ENCODE data around the gene SLC26A5.

Gene SLC26A5

DNA sequence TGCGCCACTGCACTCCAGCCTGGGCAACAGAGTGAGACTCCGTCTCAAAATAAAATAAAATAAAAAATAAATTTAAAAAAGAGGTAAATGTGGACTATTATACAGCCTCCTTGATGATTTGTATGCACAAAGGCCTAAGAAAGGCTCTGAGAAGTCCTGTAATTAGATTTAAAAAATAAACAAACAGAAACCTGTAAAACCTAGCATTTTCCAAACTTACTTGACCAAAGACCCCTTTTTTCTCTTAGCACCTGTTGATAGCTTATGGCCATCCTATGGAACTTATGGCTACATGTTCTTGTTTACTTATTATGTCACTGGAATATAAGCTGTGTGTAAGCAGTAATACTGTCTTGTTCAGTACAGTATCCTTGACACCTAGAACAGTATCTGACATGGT is 107.1 kb downstream of the SLC26A5 start:
- no peak for TF ChIP-seq FOXP2 (optimal IDR thresholded peaks at IDR 0.05; ENCODE audit: borderline replicate concordance, extremely low read depth, extremely low read length, insufficient read depth)
- TF ChIP-seq POLR2AphosphoS5 (IDR thresholded peaks at IDR 0.05; ENCODE audit: low read depth, low read length): no peak
- TF ChIP-seq TAF1 (IDR thresholded peaks at IDR 0.05; ENCODE audit: borderline replicate concordance, insufficient read depth, low read length): no peak
- TF ChIP-seq, protein P1, sequence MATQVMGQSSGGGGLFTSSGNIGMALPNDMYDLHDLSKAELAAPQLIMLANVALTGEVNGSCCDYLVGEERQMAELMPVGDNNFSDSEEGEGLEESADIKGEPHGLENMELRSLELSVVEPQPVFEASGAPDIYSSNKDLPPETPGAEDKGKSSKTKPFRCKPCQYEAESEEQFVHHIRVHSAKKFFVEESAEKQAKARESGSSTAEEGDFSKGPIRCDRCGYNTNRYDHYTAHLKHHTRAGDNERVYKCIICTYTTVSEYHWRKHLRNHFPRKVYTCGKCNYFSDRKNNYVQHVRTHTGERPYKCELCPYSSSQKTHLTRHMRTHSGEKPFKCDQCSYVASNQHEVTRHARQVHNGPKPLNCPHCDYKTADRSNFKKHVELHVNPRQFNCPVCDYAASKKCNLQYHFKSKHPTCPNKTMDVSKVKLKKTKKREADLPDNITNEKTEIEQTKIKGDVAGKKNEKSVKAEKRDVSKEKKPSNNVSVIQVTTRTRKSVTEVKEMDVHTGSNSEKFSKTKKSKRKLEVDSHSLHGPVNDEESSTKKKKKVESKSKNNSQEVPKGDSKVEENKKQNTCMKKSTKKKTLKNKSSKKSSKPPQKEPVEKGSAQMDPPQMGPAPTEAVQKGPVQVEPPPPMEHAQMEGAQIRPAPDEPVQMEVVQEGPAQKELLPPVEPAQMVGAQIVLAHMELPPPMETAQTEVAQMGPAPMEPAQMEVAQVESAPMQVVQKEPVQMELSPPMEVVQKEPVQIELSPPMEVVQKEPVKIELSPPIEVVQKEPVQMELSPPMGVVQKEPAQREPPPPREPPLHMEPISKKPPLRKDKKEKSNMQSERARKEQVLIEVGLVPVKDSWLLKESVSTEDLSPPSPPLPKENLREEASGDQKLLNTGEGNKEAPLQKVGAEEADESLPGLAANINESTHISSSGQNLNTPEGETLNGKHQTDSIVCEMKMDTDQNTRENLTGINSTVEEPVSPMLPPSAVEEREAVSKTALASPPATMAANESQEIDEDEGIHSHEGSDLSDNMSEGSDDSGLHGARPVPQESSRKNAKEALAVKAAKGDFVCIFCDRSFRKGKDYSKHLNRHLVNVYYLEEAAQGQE (IDR thresholded peaks at IDR 0.05; ENCODE audit: insufficient read depth in 1 of 2, low read depth in 2 of 2, low read length in 2 of 2): no peak
- no peak for TF ChIP-seq SIN3A (IDR thresholded peaks at IDR 0.05; ENCODE audit: borderline replicate concordance, insufficient read depth, low read length)

DNA sequence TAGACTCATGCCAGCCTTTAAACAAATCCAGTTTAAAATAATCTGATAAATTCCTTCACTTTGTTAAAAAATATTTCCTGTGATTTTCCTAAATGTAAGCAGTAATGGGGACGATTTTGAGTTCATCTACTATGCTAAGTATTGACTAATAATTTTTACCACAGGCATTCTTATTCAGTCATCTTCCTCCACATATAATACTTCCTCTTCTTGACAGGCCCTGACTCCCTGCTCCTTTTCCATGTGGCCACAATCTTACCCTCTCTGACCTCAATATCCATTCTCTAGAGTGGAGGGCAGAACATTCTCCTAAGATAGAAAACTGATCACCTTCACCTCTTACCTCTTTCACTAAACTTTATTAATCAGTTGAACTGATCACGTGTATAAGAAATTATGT is 109.2 kb downstream of the SLC26A5 start:
- TF ChIP-seq SIN3A (IDR thresholded peaks at IDR 0.05; ENCODE audit: borderline replicate concordance, insufficient read depth, low read length): no peak
- TF ChIP-seq, protein P1 (IDR thresholded peaks at IDR 0.05; ENCODE audit: insufficient read depth in 1 of 2, low read depth in 2 of 2, low read length in 2 of 2): no peak

DNA sequence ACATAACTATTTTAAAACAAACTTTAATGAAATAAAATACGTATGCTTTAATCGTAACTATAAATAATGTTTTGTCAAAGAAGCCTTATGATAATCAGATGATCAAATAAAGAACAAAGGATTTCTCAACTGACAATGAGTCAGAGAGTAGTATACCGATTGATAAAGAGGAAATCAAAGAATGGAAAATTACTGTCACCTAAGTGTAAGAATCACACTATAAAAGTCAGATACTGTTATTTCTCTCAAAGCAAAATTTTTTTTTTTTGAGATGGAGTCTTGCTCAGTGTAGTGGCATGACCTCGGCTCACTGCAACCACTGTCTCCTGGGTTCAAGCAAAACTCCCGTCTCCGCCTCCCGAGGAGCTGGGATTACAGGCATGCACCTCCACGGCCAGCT is 120.3 kb downstream of the SLC26A5 start:
- TF ChIP-seq POLR2AphosphoS5 (IDR thresholded peaks at IDR 0.05; ENCODE audit: low read depth, low read length) (no peak), SIN3A (IDR thresholded peaks at IDR 0.05; ENCODE audit: borderline replicate concordance, insufficient read depth, low read length) (no peak), FOXP2 (optimal IDR thresholded peaks at IDR 0.05; ENCODE audit: borderline replicate concordance, extremely low read depth, extremely low read length, insufficient read depth) (no peak), TAF1 (IDR thresholded peaks at IDR 0.05; ENCODE audit: borderline replicate concordance, insufficient read depth, low read length) (no peak)
- TF ChIP-seq, protein P1 (IDR thresholded peaks at IDR 0.05; ENCODE audit: insufficient read depth in 1 of 2, low read depth in 2 of 2, low read length in 2 of 2): no peak

Measured in PFSK-1 (cell line).